HG03135 (cell line): ENCODE data around the gene LRP8.

Experiments used
- ATAC-seq: cut with Tn5 transposase; IDR thresholded peaks from one replicate; pipeline ENCODE4 v1.9.1; 2021; ENCODE audit warnings: mild to moderate bottlenecking, moderate library complexity; ENCODE audit not compliant: unreplicated experiment

LRP8 gene

DNA sequence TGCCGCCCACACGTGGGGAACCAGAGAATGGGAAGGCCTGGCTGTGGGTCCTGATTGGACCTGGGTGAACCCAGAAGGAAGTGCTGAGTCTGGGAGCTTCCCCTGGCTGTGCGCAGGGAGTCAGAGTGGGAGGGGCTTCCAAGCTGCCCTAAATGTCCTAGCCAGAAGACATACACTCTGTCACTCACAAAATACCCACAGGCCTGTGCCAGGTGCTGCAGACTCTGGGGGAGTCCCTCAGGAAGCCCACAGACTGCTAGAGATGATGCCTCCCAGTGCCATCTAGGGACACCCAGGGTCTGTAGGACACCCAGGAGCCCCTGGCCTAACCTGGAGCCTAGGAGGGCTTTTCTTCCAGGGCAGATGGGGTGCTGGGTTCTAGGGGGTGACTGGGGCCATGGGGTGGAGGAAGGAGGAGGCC, 33.7 kb upstream of the LRP8 start:
- ATAC-seq = no peak

DNA sequence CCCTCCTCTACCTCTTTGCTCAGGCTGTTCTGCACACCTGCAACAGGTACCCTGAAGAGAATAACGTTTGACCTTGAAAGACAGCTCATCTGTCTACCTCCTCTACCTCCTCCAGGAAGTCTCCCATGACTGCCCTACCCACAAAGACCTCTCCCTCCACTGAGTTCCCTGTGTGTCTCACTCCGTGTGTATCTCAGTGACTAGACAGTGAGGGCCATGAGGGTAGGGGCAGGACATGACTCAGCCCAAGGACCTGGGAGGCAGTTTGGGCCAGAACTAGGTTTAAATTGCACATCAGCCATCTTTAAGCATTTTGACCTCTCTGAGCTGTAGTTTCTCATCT, 32.0 kb upstream of the LRP8 start:
- ATAC-seq = no peak

GRCh38 chr1:53359225-53359933, 31.5 kb upstream of the LRP8 start:
- ATAC-seq = no peak

GRCh38 chr1:53356637-53357036, 28.8 kb upstream of the LRP8 start:
- no peak for ATAC-seq

- no peak for ATAC-seq
Observed at GRCh38 chr1:53354119-53354518, 26.2 kb upstream of the LRP8 start.

DNA sequence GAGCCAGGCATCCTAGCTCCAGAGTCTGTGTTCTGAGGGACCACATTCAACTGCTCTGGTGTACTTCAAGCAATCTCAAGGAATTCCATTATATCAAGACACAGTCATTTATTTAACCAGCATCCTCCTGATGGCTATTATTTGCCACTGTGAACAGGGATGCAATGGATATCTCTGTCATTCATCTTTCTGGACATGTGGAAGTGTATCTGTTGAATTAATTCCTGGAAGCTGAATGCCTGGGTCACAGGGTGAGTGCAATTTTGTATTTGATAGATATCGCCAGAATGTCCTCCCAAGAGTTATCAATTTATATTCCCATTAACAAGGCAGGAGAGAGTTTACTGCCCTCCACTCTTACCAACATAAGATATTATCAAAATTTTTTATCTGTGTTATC, 24.7 kb upstream of the LRP8 start:
- ATAC-seq = no peak

DNA sequence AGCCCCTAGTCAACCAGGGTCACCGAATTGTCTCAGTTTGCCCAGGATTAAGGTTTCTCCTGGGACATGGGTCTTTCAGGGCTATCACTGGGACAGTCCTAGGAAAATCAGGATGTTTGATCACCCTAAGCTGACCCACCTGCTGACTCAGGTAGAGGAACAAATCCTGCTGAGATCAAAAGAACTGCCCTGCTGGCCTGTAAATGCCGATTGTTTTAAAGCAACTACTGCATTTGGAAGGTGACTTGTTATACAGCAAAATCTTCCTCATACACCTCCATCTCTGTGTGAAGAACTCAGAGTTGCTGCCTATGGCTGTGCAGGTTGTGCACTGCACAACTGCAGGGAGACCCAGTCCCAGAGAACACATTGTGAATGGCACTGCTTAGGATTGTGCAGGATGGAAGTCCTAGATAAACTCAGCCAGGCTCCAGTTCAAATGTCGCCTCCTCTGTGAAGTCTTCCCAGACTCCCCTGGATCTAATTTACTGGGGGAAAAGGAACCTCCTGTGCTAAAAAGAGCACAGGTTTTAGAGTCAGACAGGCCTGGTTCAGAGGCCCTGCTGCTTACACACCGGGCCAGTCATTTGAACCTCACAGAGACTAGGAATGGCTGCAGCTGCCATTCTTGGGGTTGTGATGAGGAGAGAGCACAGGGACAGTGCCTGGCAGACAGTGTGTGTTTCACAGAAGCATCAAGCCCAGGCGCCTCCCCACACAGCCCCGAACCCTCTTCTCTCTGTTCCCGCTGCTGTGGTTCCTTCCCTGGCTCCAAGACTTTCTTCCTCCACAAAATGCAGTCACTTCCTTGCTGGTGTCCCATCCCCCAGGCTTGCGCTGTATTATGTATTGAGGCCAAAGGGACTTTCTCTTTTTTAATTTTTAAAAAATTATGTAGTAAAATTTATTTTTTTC, 23.2 kb upstream of the LRP8 start:
- ATAC-seq = no peak

- ATAC-seq = no peak
Observed at GRCh38 chr1:53349968-53350852, 22.3 kb upstream of the LRP8 start.

DNA sequence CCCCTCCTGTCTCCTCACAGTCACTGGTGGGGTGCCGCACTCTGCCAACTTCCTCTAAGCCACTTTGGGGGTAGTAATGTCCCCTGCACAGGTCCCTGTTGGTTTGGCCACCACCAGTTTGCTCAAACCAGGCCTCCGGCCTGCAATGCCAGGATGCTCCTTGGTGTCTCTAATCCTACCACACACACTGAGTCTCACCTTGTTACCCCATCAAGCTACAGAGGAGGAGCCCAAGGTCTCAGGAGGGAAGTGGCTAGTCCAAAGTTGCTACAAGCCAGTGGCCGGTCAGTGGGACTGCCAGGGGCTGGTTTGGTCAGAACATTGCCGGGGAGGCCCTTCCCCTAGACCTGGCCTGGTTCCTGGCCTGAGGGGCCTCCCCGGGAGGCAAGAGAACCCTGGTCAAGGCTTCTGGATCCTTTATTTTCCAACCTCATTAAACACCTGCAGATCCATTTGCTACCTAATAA, 21.5 kb upstream of the LRP8 start:
- no peak for ATAC-seq

GRCh38 chr1:53348486-53349368, 20.9 kb upstream of the LRP8 start:
- no peak for ATAC-seq

GRCh38 chr1:53346814-53347176, 18.9 kb upstream of the LRP8 start:
- no peak for ATAC-seq

- ATAC-seq = no peak
Observed at GRCh38 chr1:53345996-53346813, 18.3 kb upstream of the LRP8 start.

- ATAC-seq = peak; percentile 83
Observed at GRCh38 chr1:53344921-53345838, 17.3 kb upstream of the LRP8 start.

DNA sequence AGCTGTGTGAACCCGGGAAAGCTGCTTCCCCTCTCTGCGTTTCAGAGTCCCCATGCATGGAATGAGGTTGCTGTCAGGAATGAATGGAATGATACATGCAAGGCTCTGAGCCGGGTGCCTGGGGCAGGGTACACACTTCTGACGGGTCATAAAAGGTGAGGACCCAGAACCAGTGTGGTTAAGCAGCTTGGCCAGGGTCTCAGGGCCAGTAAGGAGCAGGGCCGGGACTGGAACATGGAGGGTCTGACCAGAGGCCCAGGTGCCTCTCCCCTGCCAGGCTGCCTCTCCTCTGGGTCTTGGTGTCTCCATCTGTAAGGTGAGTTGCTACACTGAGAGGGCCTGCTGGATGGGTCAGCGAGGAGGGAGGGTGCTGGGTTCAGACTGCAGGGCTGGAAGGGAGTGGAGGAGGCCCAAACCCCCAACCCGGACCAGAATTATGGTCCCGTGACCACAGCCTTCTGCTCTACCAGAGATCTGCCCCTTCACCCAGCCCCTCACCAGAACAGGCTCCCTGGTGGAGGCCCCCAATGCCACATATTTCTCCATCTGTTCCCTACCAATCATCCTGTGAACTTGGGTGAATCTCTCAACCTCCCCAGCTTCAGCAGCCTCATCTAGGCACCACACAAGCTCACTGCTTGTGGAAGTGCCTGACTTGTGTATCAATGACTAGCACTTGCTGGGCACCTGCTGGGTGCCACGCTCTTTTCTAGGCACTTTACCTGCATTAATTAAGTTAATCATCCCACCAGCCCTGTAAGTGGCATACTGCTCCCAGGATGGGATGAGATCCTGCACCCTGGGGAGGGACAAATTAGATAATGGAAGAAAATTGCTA, 16.2 kb upstream of the LRP8 start:
- no peak for ATAC-seq

DNA sequence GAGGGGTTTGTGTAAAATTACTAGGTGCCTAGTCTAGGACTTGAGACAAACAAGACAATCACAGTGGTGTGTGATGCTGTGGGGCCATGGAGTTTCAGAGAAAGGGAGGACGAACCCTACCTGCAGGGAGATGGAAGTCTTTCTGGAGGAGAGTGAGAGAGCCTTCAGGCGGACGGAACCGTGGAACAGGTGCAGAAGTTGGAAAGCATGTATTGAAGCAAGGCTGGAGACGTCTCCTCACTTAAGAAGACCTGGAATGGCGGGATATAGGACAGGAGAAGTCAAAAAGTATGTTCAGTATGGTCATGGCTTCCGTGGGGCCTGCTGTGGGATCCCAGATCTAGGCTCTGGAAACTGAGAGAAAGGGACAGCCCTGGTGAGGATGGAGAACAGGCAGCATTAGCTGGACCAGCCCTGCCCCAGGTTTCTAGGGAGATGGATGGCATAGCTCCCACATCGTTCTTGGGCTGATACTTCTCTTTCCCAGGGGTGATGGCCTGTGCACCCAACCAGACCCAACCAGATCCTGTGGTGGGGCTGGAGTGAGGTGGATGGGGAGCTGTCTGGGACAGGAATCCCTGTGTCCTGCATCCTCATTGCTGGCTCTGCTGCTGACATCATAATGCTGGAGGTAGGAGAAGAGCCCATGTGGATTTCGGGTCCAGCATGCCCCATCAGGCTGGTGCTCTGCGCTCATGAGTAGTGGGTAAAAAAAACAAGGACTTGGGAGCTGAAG, 15.0 kb upstream of the LRP8 start:
- ATAC-seq = no peak

DNA sequence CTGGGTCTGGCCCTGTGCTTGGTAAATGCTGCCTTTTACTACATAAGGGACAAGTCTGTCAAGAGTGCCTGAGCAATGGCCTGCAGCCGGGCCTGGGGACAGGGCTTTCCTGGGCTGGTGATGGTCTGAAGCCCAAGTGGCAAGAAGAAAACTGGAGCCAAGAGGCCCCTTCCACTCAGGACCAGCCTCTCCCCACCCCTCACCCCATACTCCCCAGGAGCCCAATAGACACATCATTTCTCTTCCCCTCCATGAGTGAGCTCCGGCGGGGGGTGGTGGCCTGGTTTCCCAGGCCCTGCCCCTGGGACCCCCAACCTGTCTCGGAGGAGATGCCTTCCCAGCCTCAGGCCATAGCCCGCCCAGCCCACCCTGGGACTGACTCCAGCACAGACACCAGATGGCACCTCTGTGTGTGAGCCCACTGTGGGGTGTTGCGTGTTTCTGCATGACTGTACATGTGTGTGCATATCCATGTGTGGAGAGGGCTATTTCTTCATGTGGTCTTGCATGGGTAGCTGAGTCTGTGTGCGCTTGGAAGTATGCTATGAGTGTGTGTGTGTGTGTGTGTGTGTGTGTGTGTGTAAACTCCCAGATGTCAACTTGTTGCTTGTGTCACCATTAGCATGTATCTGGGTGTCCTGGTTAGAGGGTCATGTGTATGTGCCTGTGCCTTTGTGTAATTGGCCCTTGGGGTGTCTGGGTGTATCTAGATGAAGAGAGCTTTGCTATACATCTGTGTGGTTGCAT, 14.3 kb upstream of the LRP8 start:
- no peak for ATAC-seq
